K562 (cell line): ENCODE data around the gene ASPHD2. TPM values are rescaled to one million over a fixed set of nuclear protein-coding genes. Genes with fewer than 3 reads are reported as not detected.
A peak's percentile ranks its signal among the peaks of the same experiment; 100 is the strongest.

Experiments used
- BMI1 ChIP-seq: fragments of 150-350 bp; IDR thresholded peaks from 2 replicates; pipeline ENCODE4 v1.6.1; 2014; ENCODE audit warnings: low read length
- E2F6 ChIP-seq, 2 experiments: IDR thresholded peaks; 2 replicates each; pipeline ENCODE4 v1.6.1; 2011; ENCODE audit warnings: borderline replicate concordance in 1 of 2, control low read depth in 1 of 2, low read depth in 1 of 2, low read length in 1 of 2, mild to moderate bottlenecking in 1 of 2, mixed read lengths in 1 of 2, moderate library complexity in 1 of 2; ENCODE audit not compliant: insufficient read depth in 1 of 2, insufficient read length in 1 of 2, poor library complexity in 1 of 2, severe bottlenecking in 1 of 2; ENCODE audit errors: extremely low read depth in 1 of 2
- ELF1 ChIP-seq: fragments of 200-800 bp; sonication (Bioruptor generic); IDR thresholded peaks from 2 replicates; pipeline ENCODE4 v1.6.1; 2016; ENCODE audit warnings: missing genetic modification characterization, missing compliant biosample characterization
- ETV5 ChIP-seq: sonication (generic); formaldehyde crosslinking; IDR thresholded peaks from 2 replicates; pipeline ENCODE4 v1.4.0; 2020; ENCODE audit warnings: low read depth, mild to moderate bottlenecking, missing genetic modification reagents
- HBP1 ChIP-seq: fragments of 450-650 bp; formaldehyde crosslinking; IDR thresholded peaks from 2 replicates; pipeline ENCODE4 v1.4.0; 2022; ENCODE audit warnings: missing genetic modification characterization
- HCFC1 ChIP-seq: IDR thresholded peaks from 2 replicates; pipeline ENCODE4 v1.6.1; 2012; ENCODE audit warnings: low read depth, low read length, improper control_type of control experiment
- MTA3 ChIP-seq: fragments of 450-650 bp; formaldehyde crosslinking; IDR thresholded peaks from 2 replicates; pipeline ENCODE4 v1.6.1; 2017; ENCODE audit warnings: mild to moderate bottlenecking, borderline replicate concordance
- NR0B1 ChIP-seq: fragments of 450-650 bp; IDR thresholded peaks from one replicate; pipeline ENCODE4 v1.6.1; 2018; ENCODE audit warnings: mild to moderate bottlenecking, moderate library complexity; ENCODE audit not compliant: partially characterized antibody
- NRF1 ChIP-seq, 2 experiments: fragments of 450-650 bp; IDR thresholded peaks in 1 of 2; conservative IDR thresholded peaks in 1 of 2; 2 replicates each; pipeline ENCODE4 v1.6.1; 2014; ENCODE audit warnings: mild to moderate bottlenecking in 2 of 2
- NUFIP1 ChIP-seq: fragments of 450-650 bp; IDR thresholded peaks from 2 replicates; pipeline ENCODE4 v1.6.1; 2018; ENCODE audit not compliant: partially characterized antibody
- PHF8 ChIP-seq: fragments of 200-600 bp; sonication (generic); IDR thresholded peaks from 2 replicates; pipeline ENCODE4 v1.6.1; 2012; ENCODE audit warnings: mixed run types, mild to moderate bottlenecking, inconsistent platforms, low read length, moderate library complexity, borderline replicate concordance
- SMARCC2 ChIP-seq: fragments of 450-650 bp; IDR thresholded peaks from 2 replicates; pipeline ENCODE4 v1.6.1; 2017; ENCODE audit warnings: antibody characterized with exemption, moderate library complexity, mild to moderate bottlenecking, low read depth
- ZFP36 ChIP-seq: fragments of 150-350 bp; IDR thresholded peaks from 2 replicates; pipeline ENCODE4 v1.6.1; 2018; ENCODE audit warnings: low read length, low read depth; ENCODE audit not compliant: partially characterized antibody
- ZFX ChIP-seq: sonication (generic); formaldehyde crosslinking; IDR thresholded peaks from 2 replicates; pipeline ENCODE4 v1.8.0; 2022; ENCODE audit warnings: mild to moderate bottlenecking, missing genetic modification reagents, moderate library complexity
- ZNF143 ChIP-seq: sonication (generic); formaldehyde crosslinking; IDR thresholded peaks from 2 replicates; pipeline ENCODE4 v1.9.0; 2022; ENCODE audit warnings: mild to moderate bottlenecking, missing genetic modification reagents
- polyA plus RNA-seq, 8 experiments: library from polyadenylated mRNA; depleted of rRNA in 4 of 8; stranded (reverse) in 5 of 8; unstranded in 3 of 8; fragments of >200 nt; fragmentation: Nextera tagmentation in 2 of 8; fragmentation: Illumina TruSeq in 1 of 8; extraction: Ambion mirVana in 2 of 8; extraction: Trizol in 1 of 8; gene quantifications; 2 replicates each; pipeline versions ENCODE4 v1.2.1 to v1.2.3, GENCODE V29; 2011 to 2014; ENCODE audit warnings: inconsistent platforms in 1 of 8, missing spikeins in 1 of 8
- total RNA-seq, 7 experiments: library from RNA; depleted of rRNA in 6 of 7; stranded (reverse); fragments of >200 nt in 6 of 7; fragmentation: Illumina TruSeq in 2 of 7; extraction: Trizol in 2 of 7; gene quantifications; 2 replicates each; pipeline versions ENCODE4 v1.2.1 to v1.2.3, GENCODE V29; 2011 to 2021; ENCODE audit warnings: low replicate concordance in 1 of 7
- TF ChIP-seq, protein P1 (sequence below), 3 experiments: IDR thresholded peaks in 2 of 3; conservative IDR thresholded peaks in 1 of 3; 2 replicates each; pipeline ENCODE4 v1.5.1; 2011 to 2012; ENCODE audit warnings: low read length in 3 of 3, mild to moderate bottlenecking in 3 of 3, control low read depth in 2 of 3, improper control_type of control experiment in 1 of 3, inconsistent platforms in 1 of 3, low read depth in 1 of 3, mixed read lengths in 1 of 3, moderate library complexity in 1 of 3; ENCODE audit not compliant: insufficient read depth in 2 of 3

ASPHD2 gene
- total and polyA plus RNA-seq, 9 of the 15 experiments (the other 6 are each of a cell fraction or from before 2014, with no cell fraction given) = 0.18 to 0.64 (median 0.36) TPM

- peak in 1 of 2 experiments; percentile 31 for TF ChIP-seq E2F6 (IDR thresholded peaks at IDR 0.05; ENCODE audit: borderline replicate concordance in 1 of 2, extremely low read depth in 1 of 2, insufficient read depth in 1 of 2, insufficient read length in 1 of 2, low read depth in 1 of 2, low read length in 1 of 2, poor library complexity in 1 of 2, severe bottlenecking in 1 of 2)
- TF ChIP-seq NR0B1 = no peak
- TF ChIP-seq ELF1 (tag) = no peak
- peak; percentile 39; the same call in 1 of the 2 replicates for TF ChIP-seq ZFX (CRISPR knock-in tag)
- no peak for TF ChIP-seq BMI1
- TF ChIP-seq PHF8 = peak; percentile 60; the same call in 1 of the 2 replicates
- no peak for TF ChIP-seq ETV5 (CRISPR knock-in tag)
- no peak for TF ChIP-seq SMARCC2
- TF ChIP-seq MTA3 = no peak
- TF ChIP-seq NUFIP1 = no peak
- TF ChIP-seq, protein P1, sequence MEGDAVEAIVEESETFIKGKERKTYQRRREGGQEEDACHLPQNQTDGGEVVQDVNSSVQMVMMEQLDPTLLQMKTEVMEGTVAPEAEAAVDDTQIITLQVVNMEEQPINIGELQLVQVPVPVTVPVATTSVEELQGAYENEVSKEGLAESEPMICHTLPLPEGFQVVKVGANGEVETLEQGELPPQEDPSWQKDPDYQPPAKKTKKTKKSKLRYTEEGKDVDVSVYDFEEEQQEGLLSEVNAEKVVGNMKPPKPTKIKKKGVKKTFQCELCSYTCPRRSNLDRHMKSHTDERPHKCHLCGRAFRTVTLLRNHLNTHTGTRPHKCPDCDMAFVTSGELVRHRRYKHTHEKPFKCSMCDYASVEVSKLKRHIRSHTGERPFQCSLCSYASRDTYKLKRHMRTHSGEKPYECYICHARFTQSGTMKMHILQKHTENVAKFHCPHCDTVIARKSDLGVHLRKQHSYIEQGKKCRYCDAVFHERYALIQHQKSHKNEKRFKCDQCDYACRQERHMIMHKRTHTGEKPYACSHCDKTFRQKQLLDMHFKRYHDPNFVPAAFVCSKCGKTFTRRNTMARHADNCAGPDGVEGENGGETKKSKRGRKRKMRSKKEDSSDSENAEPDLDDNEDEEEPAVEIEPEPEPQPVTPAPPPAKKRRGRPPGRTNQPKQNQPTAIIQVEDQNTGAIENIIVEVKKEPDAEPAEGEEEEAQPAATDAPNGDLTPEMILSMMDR (IDR thresholded peaks at IDR 0.05 in 2 of 3, conservative IDR thresholded peaks at IDR 0.05 in 1 of 3; ENCODE audit: insufficient read depth in 2 of 3, low read depth in 1 of 3, low read length in 3 of 3) = no peak
- peak; percentile 51 for TF ChIP-seq ZFP36
- TF ChIP-seq HBP1 (CRISPR knock-in tag) = peak; percentile 34; the same call in 1 of the 2 replicates
- peak; percentile 78 to 79 for TF ChIP-seq NRF1 (conservative IDR thresholded peaks at IDR 0.05 in 1 of 2, IDR thresholded peaks at IDR 0.05 in 1 of 2)
- TF ChIP-seq HCFC1 = peak; percentile 71
- TF ChIP-seq ZNF143 (CRISPR knock-in tag) = peak; percentile 66
Measured at GRCh38 chr22:26428515-26429457, at the start of gene ASPHD2 (continued).
